Suprapubic skin (tissue), 4 donors: ENCODE data around the gene RPL19. TPM values are rescaled to one million over a fixed set of nuclear protein-coding genes. Genes with fewer than 3 reads are reported as not detected.
A peak's percentile ranks its signal among the peaks of the same experiment; 100 is the strongest.

Experiments used
- DNase-seq, 2 donors: peaks; one replicate each; pipeline ENCODE4 v3.0.0-alpha.2; 2019; ENCODE audit warnings: low spot score in 2 of 2
- H3K27ac ChIP-seq: fragments of 200-600 bp; sonication (generic); one replicate; pipeline ENCODE4 v1.5.1; 2019
- H3K27me3 ChIP-seq: fragments of 200-600 bp; sonication (generic); one replicate; pipeline ENCODE4 v1.5.1; 2019
- H3K36me3 ChIP-seq: fragments of 200-600 bp; sonication (generic); one replicate; pipeline ENCODE4 v1.5.1; 2019
- H3K4me1 ChIP-seq: fragments of 200-600 bp; sonication (generic); one replicate; pipeline ENCODE4 v1.5.1; 2019
- H3K4me3 ChIP-seq: fragments of 200-600 bp; sonication (generic); one replicate; pipeline ENCODE4 v1.5.1; 2019; ENCODE audit warnings: mild to moderate bottlenecking
- H3K9me3 ChIP-seq: fragments of 200-600 bp; sonication (generic); one replicate; pipeline ENCODE4 v1.5.1; 2019
- EP300 ChIP-seq: sonication (generic); formaldehyde crosslinking; IDR thresholded peaks from one replicate; pipeline ENCODE4 v1.6.1; 2017; ENCODE audit warnings: antibody characterized with exemption
- POLR2A ChIP-seq, 2 donors: fragments of 450-650 bp; IDR thresholded peaks; one replicate each; pipeline ENCODE4 v1.6.1; 2017; ENCODE audit warnings: antibody characterized with exemption in 2 of 2, mild to moderate bottlenecking in 2 of 2, moderate library complexity in 2 of 2
- POLR2AphosphoS5 ChIP-seq, 3 donors: sonication (generic); formaldehyde crosslinking; IDR thresholded peaks; one replicate each; pipeline ENCODE4 v1.6.1; 2017; ENCODE audit warnings: antibody characterized with exemption in 3 of 3
- WGBS: methylation state at CpG from one replicate; pipeline ENCODE4 v1.1.5; 2018; 5-methylcytosine and 5-hydroxymethylcytosine counted together
- total RNA-seq, 4 donors: library from RNA; depleted of rRNA; stranded (reverse); fragments of >200 nt; gene quantifications; one replicate each; pipeline ENCODE4 v1.1.0, GENCODE V29; 2016
- TF ChIP-seq, protein P1 (sequence below), 2 donors: fragments of 200-600 bp in 1 of 2; fragments of 450-650 bp in 1 of 2; sonication (generic) in 1 of 2; IDR thresholded peaks; one replicate each; pipeline ENCODE4 v1.5.1; 2016 to 2019; ENCODE audit warnings: antibody characterized with exemption in 2 of 2, mild to moderate bottlenecking in 1 of 2, moderate library complexity in 1 of 2

RPL19 gene
- total RNA-seq, 4 donors from 2014 or later, result 2,327 to 3,514 (median 3,192) TPM

DNA sequence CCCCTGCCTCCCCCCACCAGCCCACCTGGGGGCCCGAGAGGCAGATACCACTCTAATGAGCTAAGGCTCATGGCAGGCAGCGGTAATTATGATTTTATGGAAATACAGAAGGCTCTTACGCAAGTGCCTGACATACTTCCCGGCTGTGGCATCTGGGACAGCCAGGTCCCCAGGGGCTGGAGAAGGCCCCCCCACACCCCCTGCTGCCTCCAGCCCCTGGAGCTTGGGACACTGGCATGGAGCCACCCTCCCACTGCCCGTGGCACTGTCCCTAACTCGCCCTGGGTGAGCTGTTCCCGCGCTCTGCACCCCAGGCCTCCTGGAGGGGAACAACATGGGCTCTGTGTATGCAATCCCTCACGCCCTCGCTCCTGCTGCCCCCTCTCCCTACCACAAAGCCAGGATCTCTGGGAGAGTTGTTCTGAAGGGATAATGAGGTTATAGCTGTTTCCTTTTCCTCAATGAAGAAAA, 31.0 kb downstream of the RPL19 start:
- 43% methylated on average over 5 of the region's 10 CpGs for WGBS
- H3K36me3 ChIP-seq, result no peaks in the 10 kb centered on the region
- peak overlapping the region; percentile 2 for H3K27ac ChIP-seq
- peaks cover 16% of the 10 kb centered on the region for H3K27me3 ChIP-seq
- DNase-seq, result no peak
- TF ChIP-seq EP300 (no peak), POLR2AphosphoS5 (IDR thresholded peaks at IDR 0.05) (no peak), POLR2A (IDR thresholded peaks at IDR 0.05) (no peak)
- TF ChIP-seq, protein P1, sequence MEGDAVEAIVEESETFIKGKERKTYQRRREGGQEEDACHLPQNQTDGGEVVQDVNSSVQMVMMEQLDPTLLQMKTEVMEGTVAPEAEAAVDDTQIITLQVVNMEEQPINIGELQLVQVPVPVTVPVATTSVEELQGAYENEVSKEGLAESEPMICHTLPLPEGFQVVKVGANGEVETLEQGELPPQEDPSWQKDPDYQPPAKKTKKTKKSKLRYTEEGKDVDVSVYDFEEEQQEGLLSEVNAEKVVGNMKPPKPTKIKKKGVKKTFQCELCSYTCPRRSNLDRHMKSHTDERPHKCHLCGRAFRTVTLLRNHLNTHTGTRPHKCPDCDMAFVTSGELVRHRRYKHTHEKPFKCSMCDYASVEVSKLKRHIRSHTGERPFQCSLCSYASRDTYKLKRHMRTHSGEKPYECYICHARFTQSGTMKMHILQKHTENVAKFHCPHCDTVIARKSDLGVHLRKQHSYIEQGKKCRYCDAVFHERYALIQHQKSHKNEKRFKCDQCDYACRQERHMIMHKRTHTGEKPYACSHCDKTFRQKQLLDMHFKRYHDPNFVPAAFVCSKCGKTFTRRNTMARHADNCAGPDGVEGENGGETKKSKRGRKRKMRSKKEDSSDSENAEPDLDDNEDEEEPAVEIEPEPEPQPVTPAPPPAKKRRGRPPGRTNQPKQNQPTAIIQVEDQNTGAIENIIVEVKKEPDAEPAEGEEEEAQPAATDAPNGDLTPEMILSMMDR (IDR thresholded peaks at IDR 0.05), result no peak
- no peak overlapping the region for H3K4me3 ChIP-seq
- no peaks in the 10 kb centered on the region for H3K9me3 ChIP-seq
- H3K4me1 ChIP-seq, result peaks cover 24% of the 10 kb centered on the region

DNA sequence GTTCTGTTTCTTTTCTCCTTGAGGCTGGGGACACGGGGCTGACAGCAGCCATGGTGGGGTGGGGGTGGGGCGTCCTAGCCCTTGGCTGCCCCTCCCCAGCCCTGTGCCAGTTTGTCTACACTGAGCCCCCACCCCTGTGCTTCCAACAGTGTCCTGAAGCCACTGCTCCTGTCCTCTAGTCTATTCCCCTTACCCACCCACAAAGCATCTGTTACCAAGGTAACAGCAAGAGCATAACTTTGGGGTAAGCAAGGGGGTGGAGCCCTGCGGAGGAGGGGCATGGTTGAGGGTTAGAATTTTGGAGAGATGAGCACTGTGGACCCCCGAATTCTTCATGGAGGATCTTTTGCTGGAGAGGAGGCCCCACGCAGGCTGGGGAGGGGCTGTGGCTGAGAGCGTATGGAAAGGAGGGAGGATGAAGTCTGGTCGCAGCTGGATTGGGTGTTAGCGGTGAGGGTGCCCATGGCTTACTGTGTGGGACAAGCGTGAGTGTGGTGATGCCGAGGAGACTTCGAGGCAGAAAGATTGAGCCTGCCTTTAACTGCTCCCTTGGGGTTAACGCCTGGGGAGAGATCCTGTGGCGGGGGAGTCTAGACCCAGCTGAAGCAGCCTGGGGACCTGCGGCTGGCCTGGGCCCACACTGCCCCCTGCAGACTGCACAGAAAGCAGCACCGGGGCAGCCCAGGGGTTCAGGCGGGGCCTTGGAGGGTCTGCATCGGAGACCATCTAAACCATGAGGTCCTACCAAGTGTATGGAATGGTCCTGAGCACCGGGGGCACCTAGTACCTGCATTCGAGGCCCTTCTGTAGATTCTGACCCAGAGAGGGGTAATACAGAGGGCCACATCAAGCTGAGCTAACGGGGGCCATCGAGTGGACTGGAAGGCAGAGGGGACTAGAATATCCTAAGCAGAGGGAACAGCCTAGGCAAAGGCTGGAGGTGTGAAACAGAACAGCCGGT, 31.8 kb downstream of the RPL19 start:
- no peak for DNase-seq
- H3K27ac ChIP-seq, result no peak overlapping the region
- H3K4me1 ChIP-seq, result peaks cover 24% of the 10 kb centered on the region
- TF ChIP-seq POLR2A (IDR thresholded peaks at IDR 0.05) (no peak), EP300 (no peak)
- TF ChIP-seq, protein P1 (IDR thresholded peaks at IDR 0.05), result peak; percentile 43 to 80
- WGBS, result 21% methylated on average over 20 of the region's 22 CpGs
- H3K27me3 ChIP-seq, result peaks cover 11% of the 10 kb centered on the region
- H3K4me3 ChIP-seq, result no peak overlapping the region
- H3K9me3 ChIP-seq, result no peaks in the 10 kb centered on the region
- no peaks in the 10 kb centered on the region for H3K36me3 ChIP-seq

DNA sequence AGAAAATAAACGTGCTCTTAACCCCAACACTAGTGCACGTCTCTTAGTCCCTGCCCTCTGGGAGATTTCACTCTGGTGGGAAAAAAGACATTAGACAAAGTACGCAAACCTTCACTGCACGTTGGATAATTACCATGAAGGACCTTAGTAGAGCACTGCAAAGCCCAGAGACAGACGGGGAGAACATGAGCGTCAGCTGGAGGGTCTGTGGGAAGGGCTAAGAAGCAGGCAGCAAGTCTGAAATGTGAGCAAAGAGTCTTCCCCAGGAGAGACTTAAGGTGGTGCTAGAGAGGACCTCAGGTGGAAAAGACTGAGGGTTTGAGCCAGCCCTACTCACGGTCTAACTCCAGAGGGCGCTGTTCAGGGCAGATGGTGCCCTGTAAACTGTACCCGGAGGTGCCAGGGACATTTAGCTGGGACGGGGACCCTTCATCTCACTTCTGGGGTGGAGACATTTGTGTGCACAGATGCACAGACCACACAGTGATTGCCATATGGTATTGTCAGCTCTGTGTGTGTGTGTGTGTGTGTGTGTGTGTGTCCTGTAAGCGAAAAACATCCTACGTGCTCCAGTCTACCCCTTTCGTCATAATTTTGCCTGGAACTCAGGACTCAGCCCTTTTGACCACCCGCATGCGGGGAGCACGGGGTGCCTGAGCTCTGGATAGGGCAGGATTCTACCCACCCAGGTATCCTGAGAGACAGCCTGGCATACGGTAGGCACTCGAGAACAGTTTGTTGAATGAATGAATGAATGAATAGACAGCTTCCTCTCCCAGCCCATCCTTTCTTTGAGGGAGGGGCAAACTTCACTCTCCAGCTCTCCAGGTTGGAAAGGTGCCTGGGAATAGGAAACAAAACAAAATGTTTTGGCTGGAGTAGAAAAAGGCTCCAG, 35.7 kb downstream of the RPL19 start:
- H3K27me3 ChIP-seq, result peaks cover 22% of the 10 kb centered on the region
- TF ChIP-seq, protein P1 (IDR thresholded peaks at IDR 0.05), result peak; percentile 14 to 69
- TF ChIP-seq POLR2A (IDR thresholded peaks at IDR 0.05), result no peak
- H3K4me3 ChIP-seq, result no peak overlapping the region
- no peak overlapping the region for H3K27ac ChIP-seq
- H3K36me3 ChIP-seq, result no peaks in the 10 kb centered on the region
- H3K4me1 ChIP-seq, result peaks cover 21% of the 10 kb centered on the region
- H3K9me3 ChIP-seq, result no peaks in the 10 kb centered on the region
- 24% methylated on average over 18 of the region's 18 CpGs for WGBS
- DNase-seq, result no peak

DNA sequence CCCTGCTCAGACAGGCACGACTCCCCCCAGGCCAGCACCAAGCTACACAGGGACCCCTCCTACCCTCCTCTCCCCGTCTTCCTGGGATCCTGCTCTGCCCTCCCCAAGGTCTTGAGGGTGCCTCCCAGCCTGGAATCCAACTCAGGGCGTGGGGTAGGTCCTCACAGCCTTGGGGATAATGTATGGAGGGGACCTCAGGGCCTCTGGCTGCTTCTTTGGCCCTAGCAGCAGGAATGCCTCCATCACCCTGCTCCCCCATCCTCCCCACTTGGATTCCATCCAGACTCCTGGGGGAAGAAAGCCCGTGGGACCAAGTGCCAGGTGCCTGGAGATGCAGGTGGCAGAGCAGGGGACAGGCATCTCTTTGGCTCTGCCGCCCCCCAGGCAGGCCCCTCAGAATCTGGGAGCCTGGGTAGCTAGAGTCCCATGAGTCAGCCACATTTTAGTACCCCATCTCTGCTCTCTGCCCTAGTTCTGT, 36.4 kb downstream of the RPL19 start:
- peaks cover 16% of the 10 kb centered on the region for H3K4me1 ChIP-seq
- DNase-seq, result no peak
- no peaks in the 10 kb centered on the region for H3K36me3 ChIP-seq
- H3K4me3 ChIP-seq, result no peak overlapping the region
- no peaks in the 10 kb centered on the region for H3K9me3 ChIP-seq
- peaks cover 17% of the 10 kb centered on the region for H3K27me3 ChIP-seq
- WGBS, result 30% methylated on average over 3 of the region's 5 CpGs
- peak overlapping the region; percentile 7 for H3K27ac ChIP-seq
- TF ChIP-seq EP300, result no peak
- no peak for TF ChIP-seq POLR2AphosphoS5 (IDR thresholded peaks at IDR 0.05)
- TF ChIP-seq, protein P1 (IDR thresholded peaks at IDR 0.05), result no peak
- no peak for TF ChIP-seq POLR2A (IDR thresholded peaks at IDR 0.05)
